SJCRH30 (cell line): Measurements from ENCODE around the gene TOGARAM2. TPM values are rescaled to one million over a fixed set of nuclear protein-coding genes. Genes with fewer than 3 reads are reported as not detected.

Source experiments
- DNase-seq, 2 experiments: peaks; one replicate each; pipeline ENCODE4 v3.0.0-alpha.2; 2015 to 2020
- H3K27ac ChIP-seq: fragments of 250-450 bp; sonication (Bioruptor Pico); 2 replicates; pipeline ENCODE4 v1.5.1; 2020; ENCODE audit warnings: mild to moderate bottlenecking, moderate library complexity
- H3K27me3 ChIP-seq: fragments of 250-450 bp; sonication (Bioruptor Pico); 2 replicates; pipeline ENCODE4 v1.5.1; 2020; ENCODE audit warnings: mild to moderate bottlenecking, moderate library complexity
- H3K36me3 ChIP-seq: fragments of 250-450 bp; sonication (Bioruptor Pico); 2 replicates; pipeline ENCODE4 v1.5.1; 2020; ENCODE audit warnings: mild to moderate bottlenecking, moderate library complexity
- H3K4me1 ChIP-seq: fragments of 250-450 bp; sonication (Bioruptor Pico); 2 replicates; pipeline ENCODE4 v1.5.1; 2020; ENCODE audit warnings: mild to moderate bottlenecking, moderate library complexity
- H3K4me3 ChIP-seq: fragments of 250-450 bp; sonication (Bioruptor Pico); 2 replicates; pipeline ENCODE4 v1.5.1; 2020; ENCODE audit warnings: mild to moderate bottlenecking, moderate library complexity
- H3K9me3 ChIP-seq: fragments of 250-450 bp; sonication (Bioruptor Pico); replicated peaks from 2 replicates; pipeline ENCODE4 v1.5.1; 2020; ENCODE audit warnings: mild to moderate bottlenecking, moderate library complexity
- total RNA-seq: library from RNA; depleted of rRNA; stranded (reverse); fragments of >200 nt; shearing (Covaris generic); gene quantifications from 2 replicates; pipeline ENCODE4 v1.2.3, GENCODE V29; 2014

The TOGARAM2 gene
- total RNA-seq, 1 experiment from 2014 or later, result 0.73 TPM

GRCh38 chr2:28982381-28982950 lies 1.4 kb downstream of the TOGARAM2 start:
- DNase-seq, result no peak
- Histone ChIP-seq H3K27ac (no peak overlapping the region), H3K4me3 (no peak overlapping the region), H3K4me1 (no peaks in the 10 kb centered on the region; the same call in 1 of the 2 replicates), H3K36me3 (no peaks in the 10 kb centered on the region), H3K9me3 (no peaks in the 10 kb centered on the region), H3K27me3 (no peaks in the 10 kb centered on the region)

- no peak overlapping the region for H3K27ac ChIP-seq
- no peak overlapping the region for H3K4me3 ChIP-seq
These were observed 5.3 kb downstream of the TOGARAM2 start for GRCh38 chr2:28986429-28986828.

DNA sequence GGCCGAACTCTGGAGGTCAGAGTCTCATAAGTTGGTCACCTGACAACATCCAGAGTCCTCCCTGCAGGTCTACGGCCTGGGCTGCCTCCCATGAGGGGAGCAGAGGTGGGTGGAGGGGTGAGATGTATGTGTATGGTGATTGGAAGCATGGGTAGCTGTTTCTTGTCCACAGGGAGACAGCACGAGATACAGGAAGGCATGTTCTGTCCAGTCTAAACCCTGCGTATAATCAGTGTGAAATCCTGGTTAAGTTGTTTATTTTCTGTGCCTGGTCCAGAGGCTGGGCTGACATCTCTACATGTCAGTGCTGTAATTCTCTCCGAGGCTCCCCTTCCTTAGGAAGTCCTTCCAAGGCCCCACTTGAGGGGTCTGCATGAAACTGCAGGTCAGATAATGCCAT lies 8.9 kb downstream of the TOGARAM2 start:
- H3K4me3 ChIP-seq, result no peak overlapping the region
- DNase-seq, result peak; percentile 50 to 66
- no peaks in the 10 kb centered on the region for H3K27me3 ChIP-seq
- peaks cover 25% of the 10 kb centered on the region for H3K4me1 ChIP-seq
- no peaks in the 10 kb centered on the region for H3K36me3 ChIP-seq
- peak overlapping the region; percentile 41; the same call in 1 of the 2 replicates for H3K27ac ChIP-seq
- H3K9me3 ChIP-seq, result no peaks in the 10 kb centered on the region

More at GRCh38 chr2:28986429-28986828, 5.3 kb downstream of the TOGARAM2 start:
- H3K4me1 ChIP-seq, result peaks cover 15% of the 10 kb centered on the region; the same call in 1 of the 2 replicates
- no peaks in the 10 kb centered on the region for H3K36me3 ChIP-seq
- no peaks in the 10 kb centered on the region for H3K27me3 ChIP-seq
- H3K9me3 ChIP-seq, result no peaks in the 10 kb centered on the region
- no peak for DNase-seq

GRCh38 chr2:28990445-28990844 lies 9.3 kb downstream of the TOGARAM2 start:
- H3K4me3 ChIP-seq, result no peak overlapping the region
- H3K27me3 ChIP-seq, result no peaks in the 10 kb centered on the region
- peak overlapping the region; percentile 41; the same call in 1 of the 2 replicates for H3K27ac ChIP-seq
- H3K4me1 ChIP-seq, result peaks cover 25% of the 10 kb centered on the region
- H3K36me3 ChIP-seq, result no peaks in the 10 kb centered on the region
- H3K9me3 ChIP-seq, result no peaks in the 10 kb centered on the region
- DNase-seq, result no peak

- Histone ChIP-seq H3K27ac (no peak overlapping the region), H3K27me3 (no peaks in the 10 kb centered on the region), H3K4me1 (peaks cover 25% of the 10 kb centered on the region), H3K36me3 (no peaks in the 10 kb centered on the region), H3K4me3 (no peak overlapping the region), H3K9me3 (no peaks in the 10 kb centered on the region)
- no peak for DNase-seq
These were observed 9.9 kb downstream of the TOGARAM2 start for GRCh38 chr2:28991021-28991420.

DNA sequence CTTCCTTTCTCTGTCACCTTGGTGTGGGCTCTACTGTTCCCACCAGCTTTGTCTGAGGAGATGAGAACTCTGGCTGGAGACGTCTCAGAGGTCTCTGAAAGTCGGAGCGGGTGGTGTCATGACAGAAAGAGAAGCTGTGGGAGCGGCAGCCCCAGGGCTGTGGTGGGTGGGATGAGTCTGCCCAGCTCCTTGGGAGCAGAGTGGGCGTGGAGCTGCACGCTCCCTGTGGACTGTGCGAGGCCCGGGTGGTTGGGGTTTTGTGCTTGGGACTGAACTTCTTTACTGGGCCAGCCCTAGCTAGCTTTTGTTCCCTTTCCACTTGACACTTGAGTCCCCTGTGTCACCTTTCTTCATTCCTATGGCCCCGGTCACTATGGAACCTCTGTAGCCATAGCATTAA lies 10.4 kb downstream of the TOGARAM2 start:
- H3K27ac ChIP-seq, result no peak overlapping the region
- H3K9me3 ChIP-seq, result no peaks in the 10 kb centered on the region
- peaks cover 25% of the 10 kb centered on the region for H3K4me1 ChIP-seq
- no peak for DNase-seq
- H3K27me3 ChIP-seq, result no peaks in the 10 kb centered on the region
- H3K36me3 ChIP-seq, result no peaks in the 10 kb centered on the region
- H3K4me3 ChIP-seq, result no peak overlapping the region

GRCh38 chr2:28993206-28993960 lies 12.3 kb downstream of the TOGARAM2 start:
- DNase-seq, result peak; percentile 49 to 57
- Histone ChIP-seq H3K27ac (no peak overlapping the region), H3K36me3 (no peaks in the 10 kb centered on the region), H3K27me3 (no peaks in the 10 kb centered on the region), H3K4me1 (peaks cover 30% of the 10 kb centered on the region), H3K4me3 (no peak overlapping the region), H3K9me3 (no peaks in the 10 kb centered on the region)

DNA sequence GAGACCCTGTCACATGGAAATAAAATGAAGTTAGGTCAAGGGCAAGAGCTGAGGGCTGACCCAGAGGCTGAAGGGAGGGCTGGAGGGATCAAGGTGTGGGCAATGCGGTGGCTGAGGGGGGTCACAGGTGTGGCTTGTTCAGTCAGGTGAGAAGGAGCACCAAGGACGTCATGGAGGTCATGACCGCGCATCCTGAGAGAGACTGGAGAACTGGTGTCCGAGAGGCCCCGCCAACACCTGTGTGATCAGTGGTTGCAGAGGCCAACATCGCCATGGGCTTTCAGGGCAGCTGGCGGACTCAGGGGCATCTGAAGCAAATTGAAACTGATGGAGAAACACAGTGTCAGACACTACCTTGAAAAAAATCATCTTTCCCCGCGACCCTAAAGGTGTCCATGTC lies 13.0 kb downstream of the TOGARAM2 start:
- DNase-seq, result no peak
- no peaks in the 10 kb centered on the region for H3K36me3 ChIP-seq
- no peak overlapping the region for H3K27ac ChIP-seq
- no peaks in the 10 kb centered on the region for H3K9me3 ChIP-seq
- no peak overlapping the region for H3K4me3 ChIP-seq
- H3K27me3 ChIP-seq, result no peaks in the 10 kb centered on the region
- peaks cover 30% of the 10 kb centered on the region for H3K4me1 ChIP-seq

DNA sequence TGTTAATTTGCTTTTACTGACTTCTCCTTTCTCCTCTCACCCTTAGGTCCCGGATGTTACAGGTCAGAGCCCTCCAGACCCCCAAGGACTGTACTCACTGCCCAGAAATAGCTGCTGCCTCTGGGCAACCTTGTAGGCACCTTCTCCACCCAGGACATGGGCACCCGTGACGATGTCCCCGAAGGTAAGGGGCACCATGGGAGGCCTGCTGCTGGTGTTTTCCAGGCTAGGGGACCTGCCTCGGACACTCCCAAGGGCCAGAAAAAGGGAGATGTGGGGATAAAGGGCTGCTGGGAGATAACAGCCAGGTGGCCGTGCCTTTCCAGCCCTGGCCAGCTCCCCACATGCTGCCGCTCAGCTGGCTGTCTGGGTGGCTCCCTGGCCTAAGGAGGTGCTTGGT lies 13.6 kb downstream of the TOGARAM2 start:
- peaks cover 26% of the 10 kb centered on the region for H3K4me1 ChIP-seq

DNA sequence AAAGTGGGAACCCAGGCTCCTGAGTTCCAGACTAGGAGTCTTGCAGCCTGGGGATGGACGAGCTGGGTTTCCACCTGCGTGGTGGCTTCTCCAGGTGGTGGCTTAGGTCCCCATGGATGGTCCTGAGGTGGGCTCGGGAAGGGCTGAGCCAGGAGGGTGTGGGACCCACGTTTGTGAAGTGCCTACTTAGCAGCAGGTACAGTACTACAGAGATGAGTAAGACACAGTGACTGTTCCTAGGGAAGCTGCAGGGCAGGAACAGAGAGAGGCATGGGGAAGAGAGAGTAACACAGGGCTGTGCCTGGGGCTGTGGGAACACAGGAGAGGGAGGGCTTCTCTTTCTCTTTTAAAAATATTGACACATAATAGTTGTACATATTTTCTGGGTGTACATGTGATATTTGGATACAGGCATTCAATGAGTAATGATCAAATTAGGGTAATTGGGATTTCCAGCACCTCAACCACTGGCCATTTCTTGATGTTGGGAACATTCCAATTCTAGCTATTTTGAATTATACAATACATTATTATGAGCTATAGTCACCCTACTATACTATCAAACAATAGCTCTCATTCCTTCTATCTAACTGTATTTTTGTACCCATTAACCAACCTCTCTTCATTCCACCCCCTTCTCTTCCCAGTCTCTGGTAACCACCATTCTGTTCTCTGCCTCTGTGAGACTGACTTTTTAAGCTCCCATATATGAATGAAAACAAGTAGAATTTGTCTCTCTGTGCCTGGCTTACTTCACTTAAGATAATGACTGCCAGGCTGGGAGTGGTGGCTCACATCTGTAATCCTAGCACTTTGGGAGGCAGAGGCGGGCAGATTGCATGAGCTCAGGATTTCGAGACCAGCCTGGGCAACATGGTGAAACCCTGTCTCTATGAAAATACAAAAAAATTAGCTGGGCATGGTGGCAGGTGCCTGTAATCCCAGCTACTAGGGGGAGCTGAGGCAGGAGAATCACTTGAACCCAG lies 15.0 kb downstream of the TOGARAM2 start:
- no peaks in the 10 kb centered on the region for H3K27me3 ChIP-seq
- DNase-seq, result no peak

More for the DNA sequence above, 13.6 kb downstream of the TOGARAM2 start:
- Histone ChIP-seq H3K36me3 (no peaks in the 10 kb centered on the region), H3K27me3 (no peaks in the 10 kb centered on the region), H3K4me3 (no peak overlapping the region), H3K27ac (no peak overlapping the region), H3K9me3 (no peaks in the 10 kb centered on the region)
- DNase-seq, result no peak

DNA sequence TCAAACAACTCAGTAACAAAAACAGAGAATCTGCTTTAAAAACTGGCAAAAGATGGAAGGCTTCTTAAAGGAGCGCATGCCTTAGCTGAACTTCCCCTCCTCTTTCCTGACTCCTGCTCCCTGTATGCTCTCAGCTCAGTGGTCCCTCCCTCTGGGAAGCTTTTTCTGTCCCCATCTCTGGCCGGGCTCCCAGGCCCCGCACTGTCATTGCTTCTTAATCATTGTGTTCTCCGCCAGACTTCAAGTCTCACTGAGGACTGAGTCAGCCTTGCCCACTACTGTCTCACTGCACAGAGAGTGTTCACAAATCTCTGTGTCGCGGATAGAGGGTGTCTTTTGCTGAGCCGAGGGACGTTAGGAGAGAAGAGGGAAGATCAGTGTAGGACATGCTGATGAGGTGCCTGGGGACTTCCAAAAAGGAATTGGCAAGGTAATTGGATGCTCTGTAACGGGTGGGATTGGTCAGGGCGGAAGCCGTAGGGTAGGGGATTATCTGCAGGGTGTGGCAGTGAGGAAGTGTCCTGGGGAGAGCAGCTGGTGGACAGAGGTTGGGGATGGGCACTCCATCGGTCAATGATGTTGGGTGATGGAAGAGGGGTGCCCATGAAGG lies 16.2 kb downstream of the TOGARAM2 start:
- Histone ChIP-seq H3K9me3 (no peaks in the 10 kb centered on the region), H3K27ac (no peak overlapping the region), H3K4me1 (peaks cover 14% of the 10 kb centered on the region), H3K27me3 (peaks cover 1% of the 10 kb centered on the region; the same call in 1 of the 2 replicates), H3K4me3 (no peak overlapping the region), H3K36me3 (no peaks in the 10 kb centered on the region)
- peak in 1 of 2 experiments; percentile 44 for DNase-seq

More for the DNA sequence above, 15.0 kb downstream of the TOGARAM2 start:
- Histone ChIP-seq H3K9me3 (no peaks in the 10 kb centered on the region), H3K27ac (no peak overlapping the region), H3K36me3 (no peaks in the 10 kb centered on the region), H3K4me1 (peaks cover 14% of the 10 kb centered on the region), H3K4me3 (no peak overlapping the region)

- Histone ChIP-seq H3K27me3 (peaks cover 3% of the 10 kb centered on the region; the same call in 1 of the 2 replicates), H3K4me3 (no peak overlapping the region), H3K4me1 (peaks cover 13% of the 10 kb centered on the region), H3K27ac (no peak overlapping the region), H3K36me3 (no peaks in the 10 kb centered on the region), H3K9me3 (no peaks in the 10 kb centered on the region)
- DNase-seq, result no peak
These were observed 17.0 kb downstream of the TOGARAM2 start for GRCh38 chr2:28997847-28998735.

DNA sequence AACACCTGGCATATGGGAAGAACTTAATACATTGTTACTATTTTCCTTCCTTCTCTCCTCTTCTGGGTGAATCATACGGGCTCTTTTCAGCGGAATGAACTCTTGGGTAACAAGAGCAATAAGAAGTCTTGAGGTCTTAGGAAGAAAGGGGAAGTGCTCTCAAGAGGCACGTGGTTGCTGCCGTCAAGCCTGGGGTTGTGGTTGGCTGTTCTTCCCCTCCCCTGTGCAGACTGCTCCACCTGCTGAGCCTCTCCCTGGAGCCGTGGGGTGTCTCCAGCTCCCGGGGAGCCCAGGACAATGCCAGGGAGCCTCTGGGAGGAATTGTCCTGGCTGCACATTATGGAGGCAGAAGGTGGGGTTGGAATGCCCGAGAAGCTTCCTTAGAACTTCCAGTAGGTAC lies 19.4 kb downstream of the TOGARAM2 start:
- DNase-seq, result no peak
- no peak overlapping the region for H3K27ac ChIP-seq
- H3K27me3 ChIP-seq, result peaks cover 3% of the 10 kb centered on the region; the same call in 1 of the 2 replicates
- peaks cover 4% of the 10 kb centered on the region; the same call in 1 of the 2 replicates for H3K4me1 ChIP-seq
- no peaks in the 10 kb centered on the region for H3K36me3 ChIP-seq
- H3K4me3 ChIP-seq, result no peak overlapping the region
- H3K9me3 ChIP-seq, result no peaks in the 10 kb centered on the region
